ENCODE data around the gene ETS1.
"Not testable (repeated sequence)": the region's sequence is repeated elsewhere in the genome, so short reads cannot be mapped to it uniquely, and the experiment has no call there.

Gene ETS1

DNA sequence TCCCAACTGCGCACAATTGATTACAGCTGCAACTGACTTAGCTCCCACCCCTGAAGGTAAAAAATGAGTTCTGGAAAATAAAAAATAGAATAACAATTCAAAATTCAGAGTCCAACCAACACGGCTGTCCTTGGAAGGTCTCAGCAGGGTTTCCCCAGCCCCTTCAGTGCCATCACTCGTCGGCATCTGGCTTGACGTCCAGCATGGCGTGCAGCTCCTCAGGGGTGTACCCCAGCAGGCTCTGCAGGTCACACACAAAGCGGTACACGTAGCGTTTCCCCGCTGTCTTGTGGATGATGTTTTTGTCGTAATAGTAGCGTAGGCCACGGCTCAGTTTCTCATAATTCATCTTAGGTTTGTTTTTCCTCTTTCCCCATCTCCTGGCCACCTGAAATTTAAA is 125.2 kb downstream of the ETS1 start:
- no peak for DNase-seq

DNA sequence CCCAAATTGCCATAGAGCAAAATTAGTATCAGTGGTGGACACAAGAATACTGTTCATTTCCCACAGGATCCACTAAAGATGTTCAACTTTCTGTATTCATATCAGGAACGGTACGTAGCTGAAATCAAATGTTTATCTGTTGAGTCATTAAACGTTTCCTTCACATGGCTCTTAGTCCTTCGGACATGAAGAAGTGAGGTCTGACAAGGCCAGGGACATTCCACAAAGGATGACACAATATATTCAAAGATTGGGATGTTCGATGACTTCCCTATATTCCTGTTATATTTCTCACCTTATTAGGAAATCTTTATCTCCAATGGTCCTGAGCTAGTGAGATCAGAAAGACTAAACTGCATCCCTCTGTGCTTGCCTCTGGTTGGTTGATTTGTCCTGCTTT is 129.0 kb downstream of the ETS1 start:
- DNase-seq: no peak

DNA sequence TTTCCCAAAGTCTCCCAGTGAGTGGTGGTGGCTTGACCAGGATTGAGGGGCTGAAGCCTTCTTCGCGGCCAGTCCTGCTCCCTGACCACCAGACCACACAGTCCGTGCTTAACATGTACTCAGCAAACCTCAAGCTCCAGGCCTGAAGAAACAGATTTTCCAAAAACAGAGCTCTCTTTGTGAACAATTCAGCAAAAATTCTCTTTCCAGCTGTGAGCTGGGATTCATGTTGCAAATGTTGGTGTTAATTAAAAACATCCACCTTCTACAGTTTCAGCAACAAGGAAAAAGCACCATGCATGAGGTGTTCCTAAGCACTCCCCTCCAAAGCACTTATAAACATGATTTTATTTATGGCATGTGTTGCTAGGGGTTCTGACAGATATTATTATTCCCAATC is 129.5 kb downstream of the ETS1 start:
- DNase-seq: no peak

DNA sequence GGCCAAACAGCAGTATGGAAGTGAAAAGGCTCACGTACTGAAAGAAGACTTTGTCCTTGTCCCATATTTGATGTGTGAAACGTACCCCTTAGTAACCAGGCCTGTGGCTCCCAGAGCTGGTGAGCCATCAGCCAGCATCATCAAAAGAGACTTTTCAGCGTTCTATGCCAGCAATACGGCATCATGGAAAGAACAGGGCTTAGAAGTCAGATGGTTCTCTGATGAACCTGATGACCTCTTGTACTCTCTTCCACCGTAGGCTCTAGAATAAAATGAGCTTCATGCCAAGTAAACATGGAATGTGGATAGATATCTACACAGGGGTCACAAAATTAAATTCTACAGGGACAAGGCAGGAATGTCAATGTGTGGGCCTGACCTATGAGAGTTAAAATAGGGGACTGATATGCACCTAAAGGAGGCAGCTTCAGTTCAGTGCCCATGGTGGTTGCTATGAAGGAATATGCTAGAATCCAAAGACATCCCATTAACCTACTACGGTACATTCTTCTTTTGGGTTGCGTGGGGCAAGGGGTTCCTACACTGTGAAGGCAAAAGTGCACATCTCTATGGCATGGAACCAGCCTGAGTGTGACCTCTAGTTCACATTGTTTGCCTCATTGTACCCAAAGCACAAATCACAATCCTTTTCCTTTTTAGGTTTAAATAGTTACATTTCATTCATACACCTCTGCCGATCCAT is 130.6 kb downstream of the ETS1 start:
- no peak for DNase-seq

DNA sequence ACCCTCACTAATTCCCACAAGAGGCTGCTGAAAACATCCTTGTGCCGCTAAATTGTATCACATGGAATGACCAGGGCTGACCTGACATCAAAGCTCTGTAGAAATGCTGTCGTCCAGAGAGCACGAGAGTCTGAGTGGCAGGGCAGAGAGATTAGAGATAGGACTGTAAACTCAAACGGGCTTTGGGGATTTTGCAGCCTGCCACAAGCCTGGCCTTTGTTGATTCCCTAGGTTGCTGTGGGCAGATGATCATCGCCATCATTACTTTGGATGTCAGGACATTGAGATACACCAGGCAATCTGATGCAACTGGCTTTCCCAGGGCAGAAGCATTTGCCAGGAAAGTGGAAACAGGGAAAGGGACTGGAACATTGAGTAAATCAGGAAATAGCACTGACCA is 131.6 kb downstream of the ETS1 start:
- DNase-seq: no peak

DNA sequence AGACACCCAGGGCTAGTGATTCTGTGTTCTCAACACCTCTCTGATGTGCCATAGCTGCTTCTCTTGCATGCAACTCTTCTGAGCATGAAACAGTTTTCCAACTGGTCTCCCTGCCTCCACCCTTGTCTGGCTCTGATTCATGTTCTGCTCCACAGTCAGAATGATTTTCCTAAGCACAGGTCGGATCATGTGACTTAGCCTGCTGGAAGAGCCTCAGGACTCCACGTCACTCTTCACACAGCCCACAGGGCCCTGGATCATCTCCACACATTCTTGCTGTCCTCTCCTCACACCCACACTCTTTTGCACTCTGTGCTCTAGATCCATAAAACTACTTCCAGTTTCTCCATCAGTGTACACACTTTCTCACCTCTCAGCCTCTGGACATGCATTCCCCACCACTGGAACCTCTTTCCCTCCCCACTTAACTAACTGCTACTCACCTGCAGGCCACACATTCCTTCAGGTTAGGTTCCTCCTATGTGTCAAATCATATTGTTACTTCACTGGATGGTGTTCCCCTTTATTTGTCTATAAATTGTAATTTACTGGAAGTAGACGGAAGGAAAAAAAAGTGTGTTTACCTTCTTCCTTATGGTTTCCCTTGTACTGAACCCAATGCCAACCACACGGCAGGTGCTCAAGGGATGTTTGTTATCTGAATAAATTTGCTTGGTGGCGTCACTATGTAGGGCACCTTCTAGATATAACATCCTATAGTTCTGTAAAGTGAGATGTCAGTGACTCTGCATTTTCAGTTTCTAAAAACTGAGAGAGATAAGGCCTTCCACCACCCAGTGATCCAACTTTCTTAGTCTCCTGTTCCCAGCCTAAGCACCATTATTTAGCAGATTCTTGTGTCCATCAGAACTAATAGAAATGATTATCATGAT is 133.7 kb downstream of the ETS1 start:
- no peak for DNase-seq

DNA sequence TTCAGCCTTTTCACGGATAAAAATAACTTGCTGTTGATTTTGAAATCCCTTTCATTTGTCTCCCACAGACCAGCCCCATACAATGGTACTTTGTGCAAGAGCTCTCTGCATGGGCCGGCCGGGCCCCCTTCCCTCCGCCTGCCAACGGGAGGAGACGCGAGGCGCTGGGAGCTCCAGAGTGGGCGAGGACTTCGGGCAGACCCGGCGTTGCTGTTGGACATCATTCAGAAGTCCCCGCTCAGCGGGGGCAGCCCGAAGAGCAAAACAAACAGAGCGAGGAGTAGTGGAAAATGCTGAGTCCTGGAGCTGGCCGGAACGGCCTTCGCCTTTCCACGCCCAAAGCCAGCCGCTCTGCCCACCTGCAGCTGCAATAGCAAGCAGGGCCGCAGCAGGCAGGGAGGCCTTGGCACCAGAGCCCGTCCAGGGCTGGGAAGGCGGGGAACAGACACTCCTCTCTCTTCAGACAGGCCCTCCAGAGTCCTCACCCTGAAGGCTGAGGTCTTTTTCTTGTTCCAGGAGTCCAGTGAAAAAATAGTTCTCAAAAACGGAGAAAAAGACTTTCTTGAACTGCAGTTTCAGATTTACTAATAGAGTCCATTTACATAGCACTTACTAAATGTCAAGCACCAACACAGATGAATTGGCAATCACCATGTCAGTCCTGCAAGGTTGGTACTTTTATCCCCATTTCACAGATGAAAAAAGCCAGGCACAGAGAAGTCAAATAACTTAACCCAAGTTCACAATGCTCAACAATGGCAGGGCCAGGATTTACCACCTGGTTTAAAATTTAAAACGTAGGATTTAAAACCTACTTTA is 135.5 kb downstream of the ETS1 start:
- DNase-seq: peak; percentile 84

DNA sequence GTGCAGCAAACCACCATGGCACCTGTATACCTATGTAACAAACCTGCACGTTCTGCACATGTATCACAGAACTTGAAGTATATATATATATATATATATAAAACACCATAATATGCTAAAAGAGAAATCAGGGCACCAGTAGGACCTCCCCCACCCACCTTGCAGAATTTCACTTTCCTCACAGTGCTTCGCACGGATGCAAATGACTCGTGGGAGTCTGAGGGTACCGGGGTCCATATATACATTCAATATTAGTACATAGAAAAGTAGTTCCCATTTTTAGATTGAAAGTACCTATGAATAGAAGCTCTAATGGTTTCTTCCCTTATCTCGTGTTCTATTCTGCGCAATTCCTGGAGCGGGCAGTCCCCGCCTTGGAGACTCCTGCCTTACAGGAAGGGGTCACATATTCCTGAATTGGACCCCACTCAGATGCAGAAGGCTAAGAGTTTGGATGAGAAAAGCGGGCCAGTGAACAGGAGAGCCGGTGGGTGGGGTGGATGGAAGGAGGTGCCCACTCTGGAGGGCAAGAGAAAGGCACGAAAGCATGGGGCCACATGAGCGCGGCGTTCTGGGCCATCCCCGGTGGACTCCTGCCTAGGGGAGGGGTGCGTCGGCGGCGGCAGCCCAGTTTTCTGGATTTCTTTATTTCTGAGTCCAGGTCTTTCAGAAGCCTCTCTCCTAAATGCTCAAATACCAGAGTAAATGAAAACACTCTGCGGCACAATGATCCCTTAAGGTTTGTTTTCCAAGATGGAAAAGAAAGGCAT is 136.3 kb downstream of the ETS1 start:
- no peak for DNase-seq

DNA sequence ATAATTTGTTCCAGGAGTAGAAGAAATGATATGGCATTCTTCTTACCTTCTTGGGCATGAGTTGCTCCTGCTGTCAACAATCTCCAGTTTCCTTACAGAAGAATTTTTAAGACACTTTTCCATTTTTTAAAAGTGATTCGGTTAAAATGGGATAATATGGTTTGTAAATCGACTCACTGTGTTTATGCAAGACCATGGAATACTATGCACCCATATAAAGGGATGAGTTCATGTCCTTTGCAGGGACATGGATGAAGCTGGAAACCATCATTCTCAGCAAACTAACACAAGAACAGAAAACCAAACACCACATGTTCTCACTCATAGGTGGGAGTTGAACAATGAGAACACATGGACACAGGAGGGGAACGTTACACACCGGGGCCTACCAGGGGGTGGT is 136.9 kb downstream of the ETS1 start:
- DNase-seq: not testable (repeated sequence)

DNA sequence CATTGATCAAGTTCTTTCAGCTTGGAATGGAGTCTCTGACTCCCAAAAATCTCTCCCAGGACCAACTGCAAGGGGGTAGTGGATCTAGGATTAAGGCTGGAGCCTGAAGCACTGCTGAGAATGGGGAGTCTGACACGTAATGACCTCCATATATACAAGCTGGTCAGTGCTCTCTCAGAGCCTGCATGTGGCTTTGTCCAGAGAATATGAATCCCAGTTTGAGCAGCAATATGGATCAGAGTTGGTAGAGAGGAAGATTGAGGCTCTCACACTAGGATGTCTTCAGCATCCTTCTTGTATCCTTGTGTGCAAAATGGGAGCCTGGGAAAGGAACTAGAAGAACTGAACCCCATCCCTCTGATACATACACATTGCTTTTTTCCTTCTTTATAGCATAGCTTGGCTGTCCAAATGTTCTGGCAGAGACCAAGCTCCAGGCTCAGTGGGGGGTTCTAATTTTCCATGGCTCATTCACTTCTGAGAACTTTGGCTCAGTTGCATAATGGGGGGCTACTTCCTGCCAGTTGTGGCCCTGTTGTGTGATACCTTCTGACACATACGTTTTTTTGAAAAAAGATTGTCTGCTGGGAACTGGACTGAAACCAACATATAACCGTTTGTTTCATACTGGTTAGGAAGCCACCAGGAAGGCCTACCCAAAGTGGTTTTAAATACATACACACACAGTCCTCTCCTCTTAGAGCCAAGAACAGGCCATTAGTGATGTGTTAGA is 138.2 kb downstream of the ETS1 start:
- no peak for DNase-seq

DNA sequence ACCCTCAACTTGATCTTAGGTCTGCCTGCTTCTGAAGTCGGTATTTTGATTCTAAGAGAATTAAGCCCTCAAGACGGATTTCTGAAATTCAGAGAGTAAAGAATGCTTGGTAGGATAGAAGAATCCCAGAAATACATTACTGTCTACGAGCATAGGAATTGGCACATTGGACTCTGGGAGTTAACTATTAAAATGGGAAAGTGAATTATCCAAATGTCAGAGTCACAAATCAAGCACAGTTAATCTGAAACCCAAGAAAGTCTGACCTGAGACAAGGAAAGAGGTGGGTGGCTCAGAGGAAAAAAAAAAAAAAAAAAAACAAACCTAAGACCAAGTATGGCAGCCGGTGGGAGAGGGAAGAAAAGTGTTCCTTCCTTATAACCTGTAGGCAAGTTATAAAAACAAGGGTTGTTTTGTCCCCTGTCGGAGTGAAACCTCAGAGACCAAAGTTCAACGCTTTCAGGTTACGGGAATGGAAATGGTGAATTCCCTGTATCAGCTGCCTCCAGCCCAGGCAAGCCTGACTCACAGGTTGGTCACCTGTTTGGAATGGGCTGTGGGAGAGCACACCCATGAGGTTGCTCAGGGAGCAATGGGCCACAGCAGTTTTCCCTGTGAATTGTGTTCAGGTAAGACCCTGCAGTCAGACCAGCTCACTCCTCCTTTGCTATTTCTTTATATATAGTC is 139.0 kb downstream of the ETS1 start:
- no peak for DNase-seq

DNA sequence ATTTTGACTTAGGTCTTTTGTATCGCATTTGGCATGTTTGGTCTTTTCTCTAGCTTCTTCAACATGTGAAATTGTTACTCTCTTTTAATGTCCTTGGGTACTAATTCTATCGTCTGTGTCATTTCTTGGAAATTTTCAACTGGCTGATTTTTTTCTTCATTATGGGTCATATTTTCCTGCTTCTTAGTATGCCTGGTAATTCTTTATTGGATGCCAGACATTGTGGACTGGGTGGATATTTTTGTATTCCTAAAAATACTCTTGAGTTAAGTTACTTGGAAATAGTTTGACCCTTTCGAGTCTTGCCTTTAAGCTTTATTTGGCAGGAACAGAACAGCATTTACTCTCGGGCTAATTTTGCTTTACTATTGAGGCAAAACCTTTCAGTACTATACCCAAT is 140.1 kb downstream of the ETS1 start:
- no peak for DNase-seq

DNA sequence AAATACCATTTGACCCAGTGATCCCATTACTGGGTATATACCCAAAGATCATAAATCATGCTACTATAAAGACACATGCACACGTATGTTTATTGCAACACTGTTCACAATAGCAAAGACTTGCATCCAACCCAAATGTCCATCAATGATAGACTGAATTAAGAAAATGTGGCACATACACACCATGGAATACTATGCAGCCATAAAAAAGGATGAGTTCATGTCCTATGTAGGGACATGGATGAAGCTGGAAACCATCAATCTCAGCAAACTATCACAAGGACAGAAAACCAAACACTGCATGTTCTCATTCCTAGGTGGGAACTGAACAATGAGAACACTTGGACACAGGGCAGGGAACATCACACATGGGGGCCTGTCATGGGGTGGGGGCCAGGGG is 141.4 kb downstream of the ETS1 start:
- DNase-seq: not testable (repeated sequence)

DNA sequence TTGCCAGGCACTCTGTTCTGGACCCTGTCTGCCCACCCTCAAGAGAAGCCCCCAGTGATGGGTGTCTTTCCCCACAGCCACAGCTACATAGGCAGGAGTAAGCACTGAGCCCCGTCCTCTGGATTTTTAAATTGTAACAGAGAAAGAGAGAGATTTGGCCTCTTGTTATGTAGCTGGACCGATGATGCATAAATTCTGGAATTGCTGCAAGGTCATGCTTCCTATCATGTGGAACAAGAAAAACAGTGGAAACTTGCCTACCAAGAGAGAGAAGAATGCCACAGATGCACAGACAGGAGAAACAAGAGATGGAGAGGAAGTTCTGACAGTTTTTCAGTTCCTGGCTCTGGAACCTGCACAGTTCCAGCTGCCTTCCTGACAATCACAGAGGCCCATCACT is 150.2 kb downstream of the ETS1 start:
- no peak for DNase-seq

DNA sequence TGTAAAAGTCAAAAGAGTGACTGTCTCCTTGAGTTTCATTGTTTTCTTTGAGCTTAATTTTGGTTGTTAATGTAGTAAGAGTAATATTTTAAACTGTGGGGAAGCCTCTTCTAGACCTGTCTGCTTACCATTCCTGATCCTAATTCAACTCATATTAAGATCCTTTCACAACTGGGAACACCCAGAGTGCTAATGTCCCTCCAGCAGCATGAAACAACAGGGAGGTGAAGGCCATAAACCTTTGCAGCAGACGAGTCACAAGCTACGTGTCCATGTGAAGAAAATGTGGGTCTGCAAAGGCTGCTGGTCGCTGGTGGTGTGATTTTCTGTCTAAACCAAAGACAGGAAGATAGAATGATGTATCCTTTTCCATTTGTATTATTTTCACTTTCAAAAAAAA is 152.5 kb downstream of the ETS1 start:
- DNase-seq: no peak

DNA sequence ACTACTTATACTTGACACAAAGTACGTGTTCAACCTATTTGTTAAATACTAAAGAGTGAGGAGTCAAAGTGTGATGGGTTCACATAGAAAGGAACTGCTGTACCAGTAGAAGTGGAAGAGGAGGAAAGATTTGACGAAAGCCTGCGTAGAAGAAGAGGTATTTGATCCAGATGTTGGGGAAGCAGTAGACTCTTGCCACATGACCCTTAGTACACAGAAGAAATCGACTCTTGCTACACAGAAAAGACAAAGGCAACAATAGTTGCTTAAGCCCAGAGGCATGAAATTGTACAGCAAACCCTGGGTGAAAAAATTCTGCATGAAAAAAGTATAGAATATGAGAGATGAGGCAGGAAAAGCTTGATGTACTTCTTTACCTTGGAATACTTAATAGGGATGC is 152.9 kb downstream of the ETS1 start:
- no peak for DNase-seq

DNA sequence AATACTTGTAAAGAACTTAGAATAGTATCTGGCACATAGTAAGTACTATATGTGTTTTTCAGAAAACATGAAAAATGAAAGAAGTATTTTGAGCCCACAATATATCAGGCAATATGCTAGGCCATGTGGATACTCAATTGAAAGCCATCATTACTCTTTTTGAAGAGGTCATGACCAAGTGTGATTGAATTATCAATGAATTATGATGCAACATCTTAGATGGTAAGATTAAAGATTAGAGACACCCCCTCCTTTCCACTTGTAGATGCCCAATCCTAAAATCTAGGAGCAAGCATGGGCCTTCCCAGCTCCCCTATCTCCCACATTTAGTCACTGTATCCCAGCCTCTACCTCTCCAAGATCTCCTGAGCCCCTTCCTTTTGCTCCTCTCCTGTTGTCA is 154.4 kb downstream of the ETS1 start:
- DNase-seq: no peak

DNA sequence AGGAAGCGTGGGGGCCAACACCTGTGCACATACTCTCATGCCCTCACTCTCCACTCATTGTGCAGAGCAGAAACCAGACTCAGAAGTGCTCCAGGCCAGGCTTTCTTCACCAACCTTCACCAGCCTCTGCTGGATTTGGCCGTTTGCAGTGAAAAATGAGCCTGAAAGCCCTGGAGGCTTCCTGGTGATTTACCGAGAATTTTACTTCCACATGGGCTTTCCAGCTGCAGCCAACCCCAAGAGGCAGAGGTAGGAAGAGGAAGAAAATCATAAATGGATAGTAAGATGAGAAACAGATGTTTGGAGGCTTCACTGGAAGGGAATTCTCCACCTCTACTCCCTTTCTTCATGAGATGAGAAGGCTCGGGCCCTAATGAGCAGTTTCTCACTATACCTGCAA is 155.4 kb downstream of the ETS1 start:
- no peak for DNase-seq

DNA sequence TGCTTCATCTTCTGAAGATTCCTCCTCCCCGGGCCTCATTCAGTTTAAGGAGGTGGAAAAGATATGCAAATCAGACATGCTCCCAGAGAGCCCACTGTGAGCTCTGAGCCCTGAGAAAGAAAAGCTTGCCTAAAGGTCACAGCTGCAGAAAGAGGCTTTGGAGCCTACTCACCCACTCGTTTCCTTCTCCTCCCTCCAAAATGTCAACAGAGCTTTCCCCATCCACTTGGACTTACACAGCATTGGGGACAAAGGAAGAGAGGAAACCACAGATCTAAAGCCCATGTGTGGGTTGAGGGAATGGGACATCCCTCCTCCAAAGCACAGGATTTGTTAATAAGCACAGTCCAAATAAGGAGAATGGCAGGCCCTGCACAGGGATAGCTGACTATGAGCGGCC is 158.4 kb downstream of the ETS1 start:
- no peak for DNase-seq

DNA sequence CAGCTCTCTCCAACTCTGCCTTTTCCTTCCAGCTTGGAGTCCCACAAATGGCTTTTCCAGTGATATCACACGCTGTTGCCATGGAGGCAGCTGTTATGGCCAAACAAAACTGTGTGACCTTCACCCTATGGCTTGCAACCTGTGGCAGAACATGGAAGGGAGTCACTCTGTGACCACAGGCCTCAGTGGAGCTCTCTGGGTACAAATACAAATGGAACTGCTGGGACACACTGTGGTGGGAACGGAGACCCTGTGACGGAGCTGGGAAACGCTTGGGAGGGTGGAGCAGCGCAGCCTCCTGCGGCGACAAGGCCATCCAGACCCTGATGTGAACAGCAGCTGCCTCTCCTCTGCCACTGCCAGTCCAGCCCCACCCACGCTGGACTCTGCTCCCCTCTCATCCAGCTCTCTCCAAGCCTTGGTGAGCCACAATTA is 162.5 kb downstream of the ETS1 start:
- DNase-seq: no peak

DNA sequence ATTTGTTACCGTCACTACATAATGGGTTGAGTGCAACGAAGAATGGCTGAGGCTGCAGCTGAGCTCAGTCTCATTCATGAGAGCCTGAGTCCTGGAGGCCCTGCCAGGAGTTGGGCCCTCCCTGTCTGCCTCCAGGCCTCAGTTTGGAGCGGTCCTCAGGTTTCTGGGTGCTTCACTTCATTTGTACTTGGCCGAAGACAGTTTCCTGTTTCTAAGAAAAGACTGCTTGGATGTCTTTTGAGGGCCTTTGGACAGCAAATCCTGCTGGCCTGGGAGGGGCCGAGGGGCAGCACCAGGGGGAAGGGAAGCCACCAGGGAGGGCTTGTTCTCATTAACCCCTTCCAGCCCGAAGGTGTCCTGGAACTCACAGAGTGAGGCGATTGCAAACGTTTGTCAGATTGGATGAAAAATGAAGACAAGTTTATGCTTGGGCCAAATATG is 163.1 kb downstream of the ETS1 start:
- peak; percentile 38 for DNase-seq
